Esophagus squamous epithelium (tissue), 5 donors: Measurements from ENCODE around the gene BRK1. TPM values are rescaled to one million over a fixed set of nuclear protein-coding genes. Genes with fewer than 3 reads are reported as not detected.
"Not testable (repeated sequence)": the region's sequence is repeated elsewhere in the genome, so short reads cannot be mapped to it uniquely, and the experiment has no call there.

ENCODE experiments used
- DNase-seq: peaks from one replicate; lab custom pipeline; 2025; lab: John Stamatoyannopoulos, UW
- H3K27ac ChIP-seq, 4 donors: fragments of 200-600 bp; sonication (generic); one replicate each; pipeline ENCODE4 v1.5.1; 2016 to 2019; ENCODE audit warnings: mild to moderate bottlenecking in 1 of 4
- H3K27me3 ChIP-seq, 4 donors: fragments of 200-600 bp; sonication (generic); 1 replicate in 3 of 4; 2 replicates in 1 of 4; pipeline versions ENCODE4 v1.5.1 to v1.6.0; 2017 to 2021; ENCODE audit warnings: antibody characterized with exemption in 1 of 4
- H3K36me3 ChIP-seq, 3 donors: fragments of 200-600 bp; sonication (generic); one replicate each; pipeline ENCODE4 v1.5.1; 2016 to 2019
- H3K4me1 ChIP-seq, 3 donors: fragments of 200-600 bp; sonication (generic); one replicate each; pipeline ENCODE4 v1.5.1; 2017 to 2019
- H3K4me3 ChIP-seq, 4 donors: fragments of 200-600 bp; sonication (generic); 1 replicate in 3 of 4; 2 replicates in 1 of 4; pipeline ENCODE4 v1.5.1; 2016 to 2019; ENCODE audit warnings: mild to moderate bottlenecking in 2 of 4, moderate library complexity in 1 of 4
- H3K9me3 ChIP-seq, 3 donors: fragments of 200-600 bp; sonication (generic); one replicate each; pipeline ENCODE4 v1.5.1; 2016 to 2019
- CTCF ChIP-seq, 6 experiments: fragments of 450-650 bp in 4 of 6; fragments of 200-600 bp in 2 of 6; sonication (generic) in 2 of 6; IDR thresholded peaks; one replicate each; pipeline ENCODE4 v1.5.1; 2016 to 2019; ENCODE audit warnings: antibody characterized with exemption in 6 of 6, mild to moderate bottlenecking in 4 of 6, moderate library complexity in 4 of 6
- POLR2A ChIP-seq, 4 donors: fragments of 450-650 bp; IDR thresholded peaks; one replicate each; pipeline ENCODE4 v1.6.1; 2017; ENCODE audit warnings: antibody characterized with exemption in 4 of 4, mild to moderate bottlenecking in 4 of 4, moderate library complexity in 3 of 4
- WGBS, 2 donors: methylation state at CpG; one replicate each; pipeline ENCODE4 v1.1.5; 2018; 5-methylcytosine and 5-hydroxymethylcytosine counted together
- intact Hi-C: fragments of 100-400 bp; cut with DNase I; formaldehyde crosslinking; loops from one replicate; pipeline ENCODE4 v1.15.0; 2022
- total RNA-seq, 4 donors: library from RNA; depleted of rRNA; stranded (reverse); fragments of >200 nt; gene quantifications; one replicate each; pipeline ENCODE4 v1.1.0, GENCODE V29; 2016
- donor health status: DM: yes; HTN: yes; CAD: no.

Gene BRK1
- total RNA-seq, 4 donors from 2014 or later = 52.0 to 134 (median 100) TPM

- no peaks in the 10 kb centered on the region for H3K27me3 ChIP-seq
- TF ChIP-seq POLR2A (IDR thresholded peaks at IDR 0.05) (no peak), CTCF (IDR thresholded peaks at IDR 0.05) (no peak)
- H3K4me1 ChIP-seq = peaks cover 5 to 46% (median 12%) of the 10 kb centered on the region in 3 donors
- no peak overlapping the region for H3K4me3 ChIP-seq
- H3K36me3 ChIP-seq = no peaks in the 10 kb centered on the region
- whole genome bisulfite sequencing, 2 donors = 67 to 68% methylated on average over 7 to 8 of the region's 8 CpGs
- no peak overlapping the region for H3K27ac ChIP-seq
- no peak for DNase-seq
- H3K9me3 ChIP-seq = peaks cover 0 to 10% (median 0%) of the 10 kb centered on the region in 3 donors
- intact Hi-C loops = loop anchor here (10.0 kb wide), 1 partner anchor 56 kb away; no protein-coding TSS in a partner anchor
Observed at GRCh38 chr3:10169000-10169496, 53.6 kb downstream of the BRK1 start.

- intact Hi-C loops = no loop called here
- Histone ChIP-seq H3K9me3 (peaks cover 0 to 10% (median 0%) of the 10 kb centered on the region in 3 donors), H3K4me1 (peaks cover 5 to 31% (median 9%) of the 10 kb centered on the region in 3 donors), H3K27me3 (no peaks in the 10 kb centered on the region), H3K36me3 (no peaks in the 10 kb centered on the region), H3K27ac (no peak overlapping the region), H3K4me3 (peak overlapping the region in 1 of 4 donors; percentile 6)
- WGBS, 2 donors = 46 to 56% methylated on average over 11 to 13 of the region's 13 CpGs
- TF ChIP-seq CTCF (IDR thresholded peaks at IDR 0.05) (no peak), POLR2A (IDR thresholded peaks at IDR 0.05) (no peak)
- DNase-seq = no peak
Observed at GRCh38 chr3:10170915-10171478, 55.5 kb downstream of the BRK1 start.

DNA sequence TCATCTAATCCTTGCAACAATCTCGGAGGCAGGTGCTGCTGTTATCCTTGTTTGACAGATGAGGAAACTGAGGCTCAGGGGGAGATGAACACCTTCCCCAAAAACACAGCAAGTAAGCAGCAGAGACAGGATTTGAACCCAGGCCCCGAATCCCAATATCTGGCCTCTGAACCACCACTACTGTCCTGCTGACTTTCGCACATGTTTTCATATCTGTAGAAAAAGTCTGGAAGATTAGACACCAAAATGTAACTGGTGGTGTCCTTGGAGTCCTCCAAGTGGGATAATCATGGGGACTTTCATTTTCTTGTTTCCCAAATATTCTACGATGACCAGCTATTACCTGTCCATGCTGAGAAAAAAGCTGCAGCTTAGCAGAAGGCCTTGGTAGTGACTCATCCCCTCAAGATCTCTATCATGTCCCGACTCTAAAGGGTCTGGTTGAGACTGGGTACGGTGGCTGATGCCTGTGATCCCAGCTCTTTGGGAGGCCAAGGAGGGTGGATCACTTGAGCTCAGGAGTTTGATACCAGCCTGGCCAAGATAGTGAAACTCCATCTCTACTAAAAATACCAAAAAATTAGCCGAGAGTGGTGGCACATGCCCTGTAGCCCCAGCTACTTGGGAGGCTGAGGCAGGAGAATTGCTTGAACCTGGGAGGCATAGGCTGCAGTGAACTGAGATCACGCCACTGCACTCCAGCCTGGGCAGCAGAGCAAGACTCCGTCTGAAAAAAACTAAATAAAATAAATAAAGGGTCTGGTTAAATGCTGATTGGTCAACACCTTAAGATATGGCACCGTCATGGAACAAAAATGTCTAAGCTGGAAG, 57.8 kb downstream of the BRK1 start:
- DNase-seq = no peak
- H3K9me3 ChIP-seq = peaks cover 0 to 9% (median 0%) of the 10 kb centered on the region in 3 donors
- H3K4me1 ChIP-seq = peaks cover 5 to 23% (median 9%) of the 10 kb centered on the region in 3 donors
- H3K27me3 ChIP-seq = no peaks in the 10 kb centered on the region
- 73 to 84% methylated on average over 8 to 10 of the region's 10 CpGs for WGBS, 2 donors
- intact Hi-C loops = no loop called here
- no peak for TF ChIP-seq CTCF (IDR thresholded peaks at IDR 0.05)
- no peak for TF ChIP-seq POLR2A (IDR thresholded peaks at IDR 0.05)
- peak overlapping the region; percentile 27 to 80 (median 69) for H3K27ac ChIP-seq
- peaks cover 0 to 11% (median 0%) of the 10 kb centered on the region in 3 donors for H3K36me3 ChIP-seq
- H3K4me3 ChIP-seq = no peak overlapping the region

- peaks cover 5 to 23% (median 9%) of the 10 kb centered on the region in 3 donors for H3K4me1 ChIP-seq
- no peak for DNase-seq
- no peaks in the 10 kb centered on the region for H3K27me3 ChIP-seq
- WGBS, 2 donors = 39 to 59% methylated on average over 6 of the region's 6 CpGs
- no peak overlapping the region for H3K4me3 ChIP-seq
- H3K27ac ChIP-seq = peak overlapping the region in 3 of 4 donors; percentile 67 to 80 (median 71)
- intact Hi-C loops = no loop called here
- TF ChIP-seq POLR2A (IDR thresholded peaks at IDR 0.05) = no peak
- peaks cover 0 to 18% (median 0%) of the 10 kb centered on the region in 3 donors for H3K36me3 ChIP-seq
- H3K9me3 ChIP-seq = peaks cover 0 to 3% (median 0%) of the 10 kb centered on the region in 3 donors
Observed at GRCh38 chr3:10173926-10174435, 58.5 kb downstream of the BRK1 start.

DNA sequence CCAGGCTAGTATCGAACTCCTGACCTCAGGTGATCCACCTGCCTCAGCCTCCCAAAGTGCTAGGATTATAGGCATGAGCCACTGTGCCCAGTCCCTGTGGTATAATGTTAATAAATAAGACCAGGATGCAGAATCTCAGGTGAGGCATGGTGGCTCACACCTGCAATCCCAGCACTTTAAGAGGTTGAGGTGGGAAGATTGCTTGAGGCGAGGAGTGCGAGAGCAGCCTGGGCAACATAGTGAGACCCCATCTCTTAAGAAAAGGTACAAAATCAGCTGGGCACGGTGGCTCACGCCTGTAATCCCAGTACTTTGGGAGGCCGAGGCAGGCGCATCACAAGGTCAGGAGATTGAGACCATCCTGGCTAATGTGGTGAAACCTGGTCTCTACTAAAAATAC, 59.9 kb downstream of the BRK1 start:
- not testable (repeated sequence) for DNase-seq
- 88 to 100% methylated on average over 6 to 7 of the region's 7 CpGs for WGBS, 2 donors

DNA sequence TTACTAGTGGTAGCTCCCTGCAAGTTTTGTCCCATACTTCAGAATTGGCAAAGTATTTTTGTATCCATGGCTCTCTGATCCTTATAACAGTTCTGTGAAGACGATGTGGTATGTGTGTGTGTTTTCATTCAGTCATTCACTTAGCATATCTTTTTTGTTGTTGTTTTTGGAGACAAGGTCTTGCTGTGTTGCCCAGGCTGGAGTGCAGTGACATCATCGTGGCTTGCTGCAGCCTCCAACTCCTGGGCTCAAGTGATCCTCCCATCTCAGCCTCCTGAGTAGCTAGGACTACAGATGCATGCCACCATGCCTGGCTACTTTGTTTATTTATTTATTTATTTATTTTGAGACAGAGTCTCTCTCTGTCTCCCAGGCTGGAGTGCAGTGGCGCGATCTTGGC, 60.7 kb downstream of the BRK1 start:
- H3K4me3 ChIP-seq, H3K27me3 ChIP-seq, H3K27ac ChIP-seq, DNase-seq, intact Hi-C loops, H3K9me3 ChIP-seq: not testable (repeated sequence)
- Histone ChIP-seq H3K36me3 (peaks cover 0 to 39% (median 0%) of the 10 kb centered on the region in 3 donors), H3K4me1 (peaks cover under 1 to 14% (median 9%) of the 10 kb centered on the region in 3 donors)
- 98% methylated on average over 4 of the region's 4 CpGs for WGBS, 2 donors

More for the DNA sequence above, 59.9 kb downstream of the BRK1 start:
- H3K4me3 ChIP-seq, H3K27me3 ChIP-seq, H3K9me3 ChIP-seq, intact Hi-C loops, H3K27ac ChIP-seq: not testable (repeated sequence)
- peaks cover 5 to 22% (median 9%) of the 10 kb centered on the region in 3 donors for H3K4me1 ChIP-seq
- peaks cover 0 to 31% (median 0%) of the 10 kb centered on the region in 3 donors for H3K36me3 ChIP-seq

Other genes with a start within 250 kb of the BRK1 start
- not detected for gene CIDEC, start 235.4 kb upstream of the BRK1 start, total RNA-seq
- 10 to 100 TPM; 24.7 to 40.8 (median 33.3) TPM for gene JAGN1, start 225.1 kb upstream of the BRK1 start, total RNA-seq
- gene IL17RE, start 212.8 kb upstream of the BRK1 start, total RNA-seq = 10 to 100 TPM in 3 of 4 donors, 1 to 10 TPM in 1; 7.5 to 15.3 (median 12.1) TPM
- gene IL17RC, start 198.6 kb upstream of the BRK1 start, total RNA-seq = 10 to 100 TPM; 30.6 to 48.7 (median 37.4) TPM
- 10 to 100 TPM; 10.8 to 17.0 (median 13.8) TPM for gene CRELD1, start 181.8 kb upstream of the BRK1 start, total RNA-seq
- 1 to 10 TPM in 2 of 4 donors, under 1 TPM in 2; 0.72 to 1.9 (median 1.0) TPM for gene PRRT3, start 163.3 kb upstream of the BRK1 start, total RNA-seq
- gene EMC3, start 128.8 kb upstream of the BRK1 start, total RNA-seq = 100 to 1,000 TPM in 1 of 4 donors, 10 to 100 TPM in 3; 36.4 to 113 (median 82.5) TPM
- gene FANCD2, start 89.2 kb upstream of the BRK1 start, total RNA-seq = 10 to 100 TPM in 2 of 4 donors, 1 to 10 TPM in 2; 3.8 to 15.5 (median 11.1) TPM
- not detected for gene FANCD2OS, start 7.4 kb upstream of the BRK1 start, total RNA-seq
- 10 to 100 TPM; 30.4 to 38.7 (median 34.4) TPM for gene VHL, start 26.1 kb downstream of the BRK1 start, total RNA-seq
- 10 to 100 TPM in 2 of 4 donors, 1 to 10 TPM in 2; 4.4 to 23.3 (median 9.6) TPM for gene IRAK2, start 49.2 kb downstream of the BRK1 start, total RNA-seq
- gene TATDN2, start 132.8 kb downstream of the BRK1 start, total RNA-seq = 10 to 100 TPM; 12.6 to 20.6 (median 17.1) TPM
- gene GHRL, start 177.3 kb downstream of the BRK1 start, total RNA-seq = 1 to 10 TPM in 1 of 4 donors, under 1 TPM in 1, not detected in 2; 0.38 to 1.5 TPM
- 100 to 1,000 TPM in 2 of 4 donors, 10 to 100 TPM in 2; 80.3 to 109 (median 94.7) TPM for gene SEC13, start 205.4 kb downstream of the BRK1 start, total RNA-seq